Testis (tissue), 2 donors: ENCODE measurements around the gene FAM120C.

ENCODE experiments used
- CTCF ChIP-seq, 3 experiments: fragments of 450-650 bp in 2 of 3; fragments of 200-600 bp in 1 of 3; sonication (generic) in 1 of 3; IDR thresholded peaks; one replicate each; pipeline ENCODE4 v1.5.1; 2016 to 2019; ENCODE audit warnings: antibody characterized with exemption in 3 of 3, mild to moderate bottlenecking in 2 of 3, moderate library complexity in 1 of 3
- POLR2A ChIP-seq: fragments of 450-650 bp; IDR thresholded peaks from one replicate; pipeline ENCODE4 v1.6.1; 2017; ENCODE audit warnings: antibody characterized with exemption, mild to moderate bottlenecking, moderate library complexity

GRCh38 chrX:54085666-54086065 lies 97.4 kb downstream of the FAM120C start:
- no peak for TF ChIP-seq CTCF (IDR thresholded peaks at IDR 0.05)
- TF ChIP-seq POLR2A, result no peak
